Cerebellar cortex (tissue), 1 donor: ENCODE results near the gene RBM38.

Experiments used
- DNase-seq: peaks from one replicate; pipeline ENCODE4 v3.0.0-alpha.2; 2015; ENCODE audit warnings: low spot score

Gene RBM38

DNA sequence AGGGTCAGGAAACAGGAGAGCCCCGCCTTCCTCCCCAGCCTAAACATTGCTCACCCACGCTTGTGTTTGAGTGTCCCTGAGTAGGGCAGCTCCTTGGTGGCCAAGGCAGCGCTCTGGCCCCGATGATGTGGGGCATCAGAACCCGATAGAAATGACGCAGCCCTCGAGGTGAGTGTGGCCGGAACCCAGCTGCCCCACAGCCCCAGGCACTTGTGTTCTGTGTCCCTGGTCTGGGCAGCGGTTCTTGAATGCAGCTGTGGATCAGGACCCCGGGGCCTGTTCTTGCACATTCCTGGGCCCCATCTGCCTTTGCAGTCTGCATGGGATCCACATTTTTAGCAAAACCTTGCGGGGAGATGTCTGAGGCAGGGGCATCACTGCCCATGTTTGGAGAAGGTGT is 12.8 kb downstream of the RBM38 start:
- no peak for DNase-seq

DNA sequence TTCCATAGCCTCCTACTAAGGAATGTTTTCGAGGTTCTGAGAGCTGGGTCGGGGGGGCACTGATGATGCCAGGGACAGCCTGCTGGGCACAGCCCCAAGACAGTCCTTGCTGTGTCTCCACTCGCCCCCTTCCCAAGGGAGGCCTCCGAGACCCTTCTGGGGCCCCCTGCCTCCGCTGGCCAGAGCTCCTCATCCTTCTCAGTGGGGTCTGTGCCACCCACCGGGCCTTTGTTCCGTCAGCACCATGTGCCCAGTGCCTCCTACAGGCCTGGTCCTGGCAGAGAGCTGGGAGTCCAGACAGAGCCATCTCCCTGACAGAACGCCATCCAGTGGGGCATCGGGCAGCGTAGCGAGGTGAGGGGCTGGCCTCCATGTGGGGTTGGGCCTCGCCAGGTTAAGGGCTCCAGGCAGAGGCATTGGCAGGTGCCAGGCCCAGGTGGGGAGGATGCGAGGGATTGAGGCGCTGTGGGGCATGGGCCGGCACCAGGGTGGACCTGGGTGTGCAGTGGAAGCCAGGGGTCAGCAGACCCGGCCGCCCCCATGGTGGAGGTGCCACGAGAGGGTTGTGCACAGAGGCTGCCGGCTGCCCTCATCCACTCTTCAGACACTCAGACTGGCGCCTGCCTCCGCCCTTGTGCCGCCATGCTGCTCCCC is 13.3 kb downstream of the RBM38 start:
- no peak for DNase-seq

- no peak for DNase-seq
Measured at GRCh38 chr20:57405236-57406016, 14.2 kb downstream of the RBM38 start.

- no peak for DNase-seq
Measured at GRCh38 chr20:57407541-57407956, 16.4 kb downstream of the RBM38 start.

DNA sequence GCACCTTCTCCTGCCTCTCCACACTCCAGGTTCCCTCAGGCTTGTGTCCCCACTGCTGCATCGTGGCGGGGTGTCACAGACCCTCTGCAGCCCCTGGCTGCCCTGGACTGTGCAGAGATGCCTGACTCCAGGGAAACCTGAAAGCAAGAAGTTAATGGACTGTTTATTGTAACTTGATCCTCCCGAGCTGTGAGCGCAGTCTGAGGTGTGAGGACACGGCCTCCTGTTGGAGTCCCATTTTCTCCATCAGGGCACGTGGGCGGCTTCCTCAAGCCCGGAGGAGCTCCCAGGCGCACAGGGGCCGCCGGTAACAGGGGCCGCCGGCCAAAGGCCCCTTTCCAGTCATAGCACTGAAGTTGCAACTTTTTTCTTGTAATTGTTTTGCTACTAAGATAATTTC is 16.9 kb downstream of the RBM38 start:
- no peak for DNase-seq

GRCh38 chr20:57408536-57409233 is 17.5 kb downstream of the RBM38 start:
- no peak for DNase-seq

DNA sequence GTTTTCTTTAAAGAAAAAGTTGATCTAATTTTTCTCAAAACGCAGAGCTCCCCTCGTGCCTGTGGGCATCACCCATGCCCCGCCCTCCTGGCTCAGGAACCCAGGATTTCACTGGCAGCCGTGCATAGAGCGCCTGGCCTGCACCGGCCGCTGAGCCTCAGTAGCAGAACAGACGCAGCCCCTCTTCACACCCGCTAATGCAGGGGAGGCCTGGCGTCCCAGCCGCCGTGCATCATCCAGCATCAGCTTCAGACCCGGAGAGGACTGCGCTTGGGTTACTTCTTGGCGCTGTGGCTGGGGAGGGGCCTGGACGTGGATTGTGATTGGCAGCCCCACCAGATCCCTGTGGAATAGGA is 18.1 kb downstream of the RBM38 start:
- DNase-seq = no peak

- no peak for DNase-seq
Measured at GRCh38 chr20:57409672-57410397, 18.6 kb downstream of the RBM38 start.

GRCh38 chr20:57410398-57410920 is 19.3 kb downstream of the RBM38 start:
- no peak for DNase-seq

DNA sequence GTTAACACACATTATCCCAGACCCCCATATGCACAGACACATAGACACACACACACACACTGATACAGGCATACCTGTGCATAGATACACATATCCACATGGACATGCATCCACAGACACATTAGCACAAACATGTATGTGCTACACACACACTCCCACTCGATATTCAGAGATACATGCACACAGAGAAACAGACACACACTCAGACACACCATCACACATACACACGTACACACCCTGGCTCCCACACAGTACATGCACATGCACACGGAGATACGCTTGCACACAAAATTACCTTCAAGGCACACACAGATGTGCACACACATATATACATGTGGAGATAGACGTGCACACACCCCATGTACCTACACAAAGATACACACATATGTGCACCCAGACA is 19.7 kb downstream of the RBM38 start:
- DNase-seq = no peak

GRCh38 chr20:57411406-57412283 is 20.4 kb downstream of the RBM38 start:
- DNase-seq = no peak

GRCh38 chr20:57412347-57413029 is 21.3 kb downstream of the RBM38 start:
- DNase-seq = no peak

GRCh38 chr20:57413986-57414385 is 22.8 kb downstream of the RBM38 start:
- DNase-seq = no peak

DNA sequence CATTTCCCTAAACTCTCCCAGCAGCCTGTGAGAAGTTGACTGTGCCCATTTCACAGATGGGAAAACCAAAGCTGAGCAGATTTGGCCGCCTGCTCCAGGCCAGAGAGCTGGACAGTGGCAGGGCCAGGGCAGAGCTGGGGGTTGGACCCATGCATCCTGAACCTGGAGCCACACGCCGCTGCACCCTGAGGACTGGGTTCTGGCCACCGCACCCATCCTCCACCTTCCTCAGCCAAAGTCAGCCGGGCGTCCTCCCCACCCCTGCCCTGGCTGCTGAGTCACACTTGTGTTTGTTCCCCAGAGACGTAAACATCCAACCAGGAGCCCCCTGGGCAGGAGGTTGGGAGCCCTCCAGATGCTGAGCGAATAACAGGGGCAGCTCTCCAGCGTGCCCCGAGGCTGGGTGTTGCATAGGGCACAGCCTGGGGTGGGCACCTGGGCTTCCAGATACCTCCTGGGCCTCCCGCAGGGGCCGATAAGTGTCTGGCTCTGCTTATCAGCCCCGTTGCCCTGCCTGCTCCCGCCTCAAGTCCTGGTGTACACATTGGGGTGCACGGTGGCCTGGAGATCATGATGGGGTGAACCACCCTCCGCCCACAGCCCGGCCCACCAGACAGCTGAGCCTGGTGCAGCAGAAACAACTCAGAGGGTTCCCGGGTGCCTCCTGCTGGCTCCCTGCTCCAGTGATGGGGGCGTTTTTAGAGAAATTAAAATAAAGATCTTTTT is 23.8 kb downstream of the RBM38 start:
- no peak for DNase-seq

- DNase-seq = no peak
Measured at GRCh38 chr20:57415771-57416170, 24.6 kb downstream of the RBM38 start.

DNA sequence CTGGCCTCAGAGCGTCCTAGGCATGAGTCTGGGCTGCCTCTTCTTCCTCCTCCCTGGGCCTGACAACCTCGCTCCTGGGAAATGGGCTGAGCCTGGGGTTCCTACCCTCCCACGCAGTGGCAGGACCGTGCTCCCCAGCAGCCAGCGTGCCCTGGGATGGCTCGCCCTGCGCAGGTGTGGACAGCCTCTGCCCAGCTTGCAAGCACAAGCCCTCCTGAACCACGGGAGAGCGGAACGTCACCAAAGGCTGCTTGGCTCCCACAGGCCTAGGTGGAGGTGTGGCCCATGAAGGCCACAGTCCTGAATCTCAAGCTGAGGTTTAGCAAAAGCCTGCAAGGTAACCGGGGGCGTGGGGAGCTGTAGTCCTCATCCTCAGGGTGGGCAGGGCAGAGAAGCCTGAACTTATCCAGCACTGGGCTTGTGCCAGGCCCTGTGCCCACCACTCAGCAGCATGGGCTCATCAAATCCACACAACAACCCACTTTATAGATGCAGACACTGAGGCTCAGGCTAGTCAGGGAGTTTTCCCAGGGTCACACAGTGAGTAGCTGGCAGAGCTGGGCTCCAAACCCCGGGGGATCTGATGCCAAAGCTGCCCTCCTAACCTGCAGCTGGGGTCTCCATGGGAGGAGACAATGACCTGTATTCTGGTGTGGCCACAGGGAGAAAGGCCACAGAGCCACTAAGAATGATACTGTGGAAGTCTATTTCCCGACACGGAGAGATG is 25.3 kb downstream of the RBM38 start:
- DNase-seq = no peak

DNA sequence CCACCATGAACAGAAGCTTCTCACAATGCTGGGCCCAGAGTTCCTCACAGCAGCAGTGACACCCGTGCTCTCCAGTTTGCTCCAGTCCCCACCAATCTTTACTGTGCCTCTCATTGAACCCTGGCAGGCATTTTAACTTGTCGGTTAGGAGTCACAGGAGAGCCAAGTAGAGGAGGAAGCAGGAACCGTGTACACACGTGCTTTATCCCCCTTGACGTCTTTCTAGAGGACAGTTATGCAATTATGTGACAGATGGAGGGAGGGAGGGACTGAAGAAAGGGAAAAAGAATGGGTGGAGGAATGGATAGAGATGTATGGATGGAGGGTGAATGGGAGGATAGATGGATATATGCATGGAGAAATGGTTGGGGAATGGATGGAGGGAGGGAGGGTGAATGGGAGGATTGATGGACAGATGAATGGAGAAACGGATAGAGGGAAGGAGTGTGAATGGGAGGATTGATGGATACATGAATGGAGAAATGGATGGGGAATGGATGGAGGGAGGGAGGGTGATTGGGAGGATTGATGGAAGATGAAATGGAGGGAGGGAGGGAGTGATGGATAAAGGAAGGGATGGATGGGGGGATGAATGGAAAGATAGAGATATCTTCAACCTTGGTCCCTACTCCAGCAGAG is 26.0 kb downstream of the RBM38 start:
- DNase-seq = no peak

GRCh38 chr20:57417830-57418780 is 26.9 kb downstream of the RBM38 start:
- DNase-seq = no peak
